ENCODE measurements around the gene FRZB. TPM values are rescaled to one million over a fixed set of nuclear protein-coding genes. Genes with fewer than 3 reads are reported as not detected.

FRZB gene
- total RNA-seq, 1 experiment from 2014 or later = 0.08 TPM

- H3K4me3 ChIP-seq (ENCODE audit: low read depth in 2 of 2, low read length in 2 of 2) = no peak overlapping the region
- H3K27ac ChIP-seq (ENCODE audit: low read length) = no peak overlapping the region
- H3K36me3 ChIP-seq (ENCODE audit: control insufficient read depth, insufficient read depth, low read length) = no peaks in the 10 kb centered on the region
- intact Hi-C loops (cut with micrococcal nuclease; ENCODE audit: unreplicated experiment) = no loop called here
- TF ChIP-seq POLR2AphosphoS5 (IDR thresholded peaks at IDR 0.05; ENCODE audit: low read depth, low read length) (no peak), CTCF (IDR thresholded peaks at IDR 0.05) (no peak), SIN3A (IDR thresholded peaks at IDR 0.05; ENCODE audit: borderline replicate concordance, insufficient read depth, low read depth, low read length) (no peak), REST (IDR thresholded peaks at IDR 0.05; ENCODE audit: insufficient read depth in 1 of 2, low read depth in 2 of 2, low read length in 1 of 2) (no peak), TCF7L2 (IDR thresholded peaks at IDR 0.05; ENCODE audit: low read depth, low read length) (no peak)
- ChIA-PET CTCF (no interaction called here), POLR2A (no interaction called here)
- no peaks in the 10 kb centered on the region for H3K9me3 ChIP-seq (ENCODE audit: control insufficient read depth, insufficient read depth, low read depth, low read length)
- no TSS peak for BruUV-seq (replicated peaks)
- in situ Hi-C loops (cut with HindIII; ENCODE audit: low pct_unique_long_range_greater_than_20kb, low sequenced_read_pairs) = no loop called here
- peaks cover 22% of the 10 kb centered on the region for H3K27me3 ChIP-seq (ENCODE audit: control insufficient read depth, insufficient read depth, low read length)
- no peaks in the 10 kb centered on the region; the same call in 1 of the 2 replicates for H3K4me1 ChIP-seq (ENCODE audit: control insufficient read depth, insufficient read depth, low read length)
- DNase-seq (ENCODE audit: low read depth, low spot score) (no peak), ATAC-seq (no peak)
Measured at GRCh38 chr2:182814380-182814779, 52.1 kb downstream of the FRZB start.

- in situ Hi-C loops (cut with HindIII; ENCODE audit: low pct_unique_long_range_greater_than_20kb, low sequenced_read_pairs) = no loop called here
- no peak for ATAC-seq
- CTCF ChIA-PET = no interaction called here
Measured at GRCh38 chr2:182810087-182810486, 56.4 kb downstream of the FRZB start.

More at GRCh38 chr2:182810087-182810486, 56.4 kb downstream of the FRZB start:
- DNase-seq (ENCODE audit: low read depth, low spot score) = no peak
- no TSS peak for BruUV-seq (replicated peaks)
- H3K36me3 ChIP-seq (ENCODE audit: control insufficient read depth, insufficient read depth, low read length) = no peaks in the 10 kb centered on the region
- H3K27me3 ChIP-seq (ENCODE audit: control insufficient read depth, insufficient read depth, low read length) = peaks cover 18% of the 10 kb centered on the region
- TF ChIP-seq REST (IDR thresholded peaks at IDR 0.05; ENCODE audit: insufficient read depth in 1 of 2, low read depth in 2 of 2, low read length in 1 of 2) (no peak), POLR2AphosphoS5 (IDR thresholded peaks at IDR 0.05; ENCODE audit: low read depth, low read length) (no peak), SIN3A (IDR thresholded peaks at IDR 0.05; ENCODE audit: borderline replicate concordance, insufficient read depth, low read depth, low read length) (no peak), TCF7L2 (IDR thresholded peaks at IDR 0.05; ENCODE audit: low read depth, low read length) (no peak), CTCF (IDR thresholded peaks at IDR 0.05) (no peak)
- no peak overlapping the region for H3K4me3 ChIP-seq (ENCODE audit: low read depth in 2 of 2, low read length in 2 of 2)
- no peaks in the 10 kb centered on the region for H3K9me3 ChIP-seq (ENCODE audit: control insufficient read depth, insufficient read depth, low read depth, low read length)
- H3K27ac ChIP-seq (ENCODE audit: low read length) = no peak overlapping the region
- POLR2A ChIA-PET = no interaction called here
- H3K4me1 ChIP-seq (ENCODE audit: control insufficient read depth, insufficient read depth, low read length) = no peaks in the 10 kb centered on the region
- intact Hi-C loops (cut with micrococcal nuclease; ENCODE audit: unreplicated experiment) = no loop called here

Measured in Panc1 (cell line).